ENCODE results near the gene FAM181A. TPM values are rescaled to one million over a fixed set of nuclear protein-coding genes. Genes with fewer than 3 reads are reported as not detected.

Gene FAM181A
- total and polyA plus RNA-seq, 9 of the 15 experiments (the other 6 are each of a cell fraction or from before 2014, with no cell fraction given) = not detected

DNA sequence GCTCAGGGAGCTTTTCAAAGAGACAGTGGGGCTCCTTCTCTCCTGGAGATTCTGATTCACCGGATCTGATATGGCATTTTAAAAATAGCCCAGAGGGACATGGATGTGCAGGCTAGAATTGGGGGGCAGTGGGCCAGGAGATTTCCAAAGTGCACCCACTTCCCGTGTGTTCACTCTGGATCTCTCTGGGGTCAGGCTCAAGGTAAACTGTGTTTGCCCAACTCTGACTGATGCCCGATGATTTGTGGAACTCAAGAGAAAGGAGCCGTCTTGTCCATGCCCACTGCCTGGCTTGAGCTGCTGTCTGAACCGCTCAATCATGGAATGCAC, 17.9 kb downstream of the FAM181A start (continued):
- TF ChIP-seq, protein P1, sequence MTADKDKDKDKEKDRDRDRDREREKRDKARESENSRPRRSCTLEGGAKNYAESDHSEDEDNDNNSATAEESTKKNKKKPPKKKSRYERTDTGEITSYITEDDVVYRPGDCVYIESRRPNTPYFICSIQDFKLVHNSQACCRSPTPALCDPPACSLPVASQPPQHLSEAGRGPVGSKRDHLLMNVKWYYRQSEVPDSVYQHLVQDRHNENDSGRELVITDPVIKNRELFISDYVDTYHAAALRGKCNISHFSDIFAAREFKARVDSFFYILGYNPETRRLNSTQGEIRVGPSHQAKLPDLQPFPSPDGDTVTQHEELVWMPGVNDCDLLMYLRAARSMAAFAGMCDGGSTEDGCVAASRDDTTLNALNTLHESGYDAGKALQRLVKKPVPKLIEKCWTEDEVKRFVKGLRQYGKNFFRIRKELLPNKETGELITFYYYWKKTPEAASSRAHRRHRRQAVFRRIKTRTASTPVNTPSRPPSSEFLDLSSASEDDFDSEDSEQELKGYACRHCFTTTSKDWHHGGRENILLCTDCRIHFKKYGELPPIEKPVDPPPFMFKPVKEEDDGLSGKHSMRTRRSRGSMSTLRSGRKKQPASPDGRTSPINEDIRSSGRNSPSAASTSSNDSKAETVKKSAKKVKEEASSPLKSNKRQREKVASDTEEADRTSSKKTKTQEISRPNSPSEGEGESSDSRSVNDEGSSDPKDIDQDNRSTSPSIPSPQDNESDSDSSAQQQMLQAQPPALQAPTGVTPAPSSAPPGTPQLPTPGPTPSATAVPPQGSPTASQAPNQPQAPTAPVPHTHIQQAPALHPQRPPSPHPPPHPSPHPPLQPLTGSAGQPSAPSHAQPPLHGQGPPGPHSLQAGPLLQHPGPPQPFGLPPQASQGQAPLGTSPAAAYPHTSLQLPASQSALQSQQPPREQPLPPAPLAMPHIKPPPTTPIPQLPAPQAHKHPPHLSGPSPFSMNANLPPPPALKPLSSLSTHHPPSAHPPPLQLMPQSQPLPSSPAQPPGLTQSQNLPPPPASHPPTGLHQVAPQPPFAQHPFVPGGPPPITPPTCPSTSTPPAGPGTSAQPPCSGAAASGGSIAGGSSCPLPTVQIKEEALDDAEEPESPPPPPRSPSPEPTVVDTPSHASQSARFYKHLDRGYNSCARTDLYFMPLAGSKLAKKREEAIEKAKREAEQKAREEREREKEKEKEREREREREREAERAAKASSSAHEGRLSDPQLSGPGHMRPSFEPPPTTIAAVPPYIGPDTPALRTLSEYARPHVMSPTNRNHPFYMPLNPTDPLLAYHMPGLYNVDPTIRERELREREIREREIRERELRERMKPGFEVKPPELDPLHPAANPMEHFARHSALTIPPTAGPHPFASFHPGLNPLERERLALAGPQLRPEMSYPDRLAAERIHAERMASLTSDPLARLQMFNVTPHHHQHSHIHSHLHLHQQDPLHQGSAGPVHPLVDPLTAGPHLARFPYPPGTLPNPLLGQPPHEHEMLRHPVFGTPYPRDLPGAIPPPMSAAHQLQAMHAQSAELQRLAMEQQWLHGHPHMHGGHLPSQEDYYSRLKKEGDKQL (CRISPR knock-in tag; IDR thresholded peaks at IDR 0.05; ENCODE audit: borderline replicate concordance) = no peak
- TF ChIP-seq HMG20A (CRISPR knock-in tag; conservative IDR thresholded peaks at IDR 0.05) = no peak
- no peak for TF ChIP-seq RFX1 (IDR thresholded peaks at IDR 0.05)
- TF ChIP-seq CREB3 (tag; conservative IDR thresholded peaks at IDR 0.05; ENCODE audit: low read depth) = no peak
- no peak for TF ChIP-seq ZBTB5 (IDR thresholded peaks at IDR 0.05)
- TF ChIP-seq, protein P2, sequence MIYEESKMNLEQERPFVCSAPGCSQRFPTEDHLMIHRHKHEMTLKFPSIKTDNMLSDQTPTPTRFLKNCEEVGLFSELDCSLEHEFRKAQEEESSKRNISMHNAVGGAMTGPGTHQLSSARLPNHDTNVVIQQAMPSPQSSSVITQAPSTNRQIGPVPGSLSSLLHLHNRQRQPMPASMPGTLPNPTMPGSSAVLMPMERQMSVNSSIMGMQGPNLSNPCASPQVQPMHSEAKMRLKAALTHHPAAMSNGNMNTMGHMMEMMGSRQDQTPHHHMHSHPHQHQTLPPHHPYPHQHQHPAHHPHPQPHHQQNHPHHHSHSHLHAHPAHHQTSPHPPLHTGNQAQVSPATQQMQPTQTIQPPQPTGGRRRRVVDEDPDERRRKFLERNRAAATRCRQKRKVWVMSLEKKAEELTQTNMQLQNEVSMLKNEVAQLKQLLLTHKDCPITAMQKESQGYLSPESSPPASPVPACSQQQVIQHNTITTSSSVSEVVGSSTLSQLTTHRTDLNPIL (CRISPR knock-in tag; IDR thresholded peaks at IDR 0.05) = no peak
- TF ChIP-seq SP1 (CRISPR knock-in tag; IDR thresholded peaks at IDR 0.05) = no peak
- no peak for TF ChIP-seq SNIP1 (IDR thresholded peaks at IDR 0.05; ENCODE audit: low read depth)
- no peak for TF ChIP-seq ZNF282 (CRISPR knock-in tag; IDR thresholded peaks at IDR 0.05)
- no peak for TF ChIP-seq NCOA4 (IDR thresholded peaks at IDR 0.05; ENCODE audit: partially characterized antibody)
- no peak for TF ChIP-seq TEAD1 (CRISPR knock-in tag; IDR thresholded peaks at IDR 0.05)
- no peak for TF ChIP-seq ZNF79 (CRISPR knock-in tag; IDR thresholded peaks at IDR 0.05; ENCODE audit: low read depth)
- TF ChIP-seq L3MBTL2 (IDR thresholded peaks at IDR 0.05) = no peak
